NCI-H146 treated with DMSO at 0.1 percent for 48 hours (cell line): ENCODE results near the gene KRTAP20-1.

Experiments used
- DNase-seq: peaks from one replicate; lab custom pipeline; 2025; ENCODE audit not compliant: unreplicated experiment; lab: John Stamatoyannopoulos, UW

KRTAP20-1 gene, protein sequence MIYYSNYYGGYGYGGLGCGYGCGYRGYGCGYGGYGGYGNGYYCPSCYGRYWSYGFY

DNA sequence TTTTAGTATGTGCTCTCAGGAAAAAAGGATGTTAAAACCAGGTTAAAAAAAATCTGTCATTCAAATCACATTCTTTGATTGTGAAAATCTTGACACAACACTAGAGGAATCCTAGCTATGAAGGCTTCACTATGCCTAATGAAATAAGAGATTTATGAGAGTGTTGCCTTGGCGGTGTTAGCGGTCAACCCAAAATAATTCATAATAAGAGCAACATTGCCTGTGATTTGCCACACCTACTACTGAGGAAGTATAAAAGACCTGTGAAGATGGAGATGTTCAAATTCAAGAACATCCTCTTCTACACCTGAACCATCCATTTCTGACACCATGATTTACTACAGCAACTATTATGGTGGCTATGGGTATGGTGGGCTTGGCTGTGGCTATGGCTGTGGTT, at the start of gene KRTAP20-1:
KRTAP20-1 (plus strand) TSS at position 301 of the 400 bp plus-strand sequence; CDS start at position 331, 30 bp downstream.
- DNase-seq: no peak

DNA sequence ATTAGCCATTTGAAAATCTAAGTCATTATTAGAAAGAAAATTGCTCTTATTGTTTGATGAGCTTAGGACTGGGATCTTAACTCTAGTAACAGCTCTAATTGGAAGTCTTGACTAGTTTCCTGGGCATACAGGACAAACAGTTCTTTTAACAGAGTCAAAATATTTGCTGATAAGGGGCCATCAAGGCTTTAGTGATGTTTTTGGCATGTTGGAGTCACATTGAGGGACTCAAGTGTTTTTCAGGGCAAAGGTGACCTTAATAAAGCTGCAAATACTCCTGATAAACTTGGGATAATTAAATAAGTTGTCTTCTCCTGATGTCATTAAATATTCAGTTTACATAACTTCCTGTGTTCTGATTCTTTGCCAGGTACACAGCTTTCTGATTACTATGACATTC, 48.6 kb upstream of the KRTAP20-1 start:
- no peak for DNase-seq

DNA sequence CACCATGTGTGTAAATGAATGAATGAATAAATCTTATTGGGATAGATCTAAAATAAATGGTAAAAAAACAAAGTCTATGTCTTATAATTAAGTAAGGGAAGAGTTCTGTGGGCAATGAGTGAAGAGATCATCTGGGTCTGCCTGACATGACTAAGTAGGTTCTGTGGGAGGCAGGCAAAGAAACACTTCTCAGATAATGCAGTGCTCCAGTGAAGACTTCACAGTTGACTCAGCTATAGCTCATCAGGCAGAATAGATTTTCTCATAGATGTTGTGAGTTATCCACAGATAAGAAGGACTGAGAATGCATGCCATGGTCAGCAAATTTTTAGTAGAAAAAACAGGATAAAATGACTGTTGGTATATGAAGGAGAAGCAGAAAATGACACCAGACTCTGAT, 38.5 kb upstream of the KRTAP20-1 start:
- no peak for DNase-seq

DNA sequence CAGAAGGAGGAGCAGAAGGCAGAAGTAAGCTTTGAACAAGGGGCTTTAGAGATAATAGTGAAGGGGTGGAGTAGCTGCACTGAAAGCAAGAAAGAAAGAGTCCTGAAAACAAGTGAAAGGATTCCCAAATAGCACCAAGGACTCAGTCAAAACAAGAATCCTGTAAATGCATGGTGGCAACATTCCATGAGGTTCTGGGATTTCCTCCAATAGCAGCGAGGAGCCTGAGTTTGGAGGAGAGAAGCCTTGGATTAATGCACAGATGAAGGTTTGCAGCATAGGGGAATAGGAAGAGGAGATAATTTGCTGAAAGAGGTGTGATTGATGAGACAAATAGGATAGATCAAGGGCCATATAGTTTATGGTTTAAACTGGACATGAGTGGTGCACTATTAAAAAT, 36.9 kb upstream of the KRTAP20-1 start:
- DNase-seq: no peak

DNA sequence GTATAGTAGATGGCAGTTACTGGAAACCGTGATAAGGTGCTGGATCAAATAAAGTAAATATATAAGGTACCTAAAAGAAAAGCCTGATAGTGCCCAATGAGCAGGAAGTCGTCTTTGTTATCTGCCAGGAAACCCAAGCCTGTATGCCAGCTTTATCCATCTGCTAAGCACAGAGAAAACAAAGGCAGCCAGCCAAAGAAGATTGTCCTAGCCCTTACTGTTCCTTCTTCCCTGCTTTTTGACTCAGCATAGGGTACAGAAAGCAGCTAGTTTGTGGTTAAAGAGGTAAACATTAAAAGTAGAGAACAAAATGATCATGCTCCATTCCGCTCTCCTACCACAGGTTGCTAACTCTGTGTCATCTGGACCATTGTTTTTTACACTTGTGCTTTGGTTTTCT, 36.1 kb upstream of the KRTAP20-1 start:
- no peak for DNase-seq

DNA sequence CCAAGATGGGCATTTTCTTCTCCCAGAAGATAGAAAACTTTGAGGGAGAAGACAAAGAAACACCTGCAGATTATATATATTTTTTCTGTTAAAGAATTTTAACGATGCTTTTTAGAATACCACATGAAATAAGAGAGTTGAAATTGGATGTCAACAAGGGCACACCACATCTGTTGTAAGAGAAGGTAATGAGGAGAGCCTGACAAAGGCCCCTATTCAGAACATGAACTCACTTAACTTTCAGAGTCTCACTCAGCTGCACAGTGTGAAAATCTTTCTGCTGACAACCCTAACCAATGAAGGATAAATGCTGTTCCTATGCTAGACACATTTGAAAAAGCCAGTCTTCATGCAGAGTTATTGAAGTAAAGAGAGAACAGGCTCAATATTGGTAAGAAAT, 33.4 kb upstream of the KRTAP20-1 start:
- DNase-seq: no peak

DNA sequence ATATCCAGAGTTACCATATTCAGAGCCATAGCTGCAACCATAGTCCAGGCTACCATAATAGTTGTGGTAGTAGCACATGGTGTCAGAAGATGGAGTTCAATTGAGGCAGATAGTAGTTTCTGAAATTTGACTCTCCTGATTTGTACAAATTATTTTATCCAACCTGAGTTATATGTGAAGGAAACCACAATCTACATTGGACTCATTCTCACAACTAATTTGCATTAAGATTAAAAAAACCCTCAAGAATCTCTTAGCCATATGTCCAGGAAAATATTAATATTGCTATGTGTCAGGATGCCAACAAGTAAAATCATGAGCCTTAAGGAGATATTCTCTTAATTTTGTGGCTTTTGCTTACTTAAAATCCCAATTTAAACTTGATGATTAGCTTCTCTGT, 25.9 kb upstream of the KRTAP20-1 start, which contains the start of gene KRTAP22-2:
KRTAP22-2 (minus strand) TSS at position 101 of the 400 bp plus-strand sequence.
- no peak for DNase-seq

DNA sequence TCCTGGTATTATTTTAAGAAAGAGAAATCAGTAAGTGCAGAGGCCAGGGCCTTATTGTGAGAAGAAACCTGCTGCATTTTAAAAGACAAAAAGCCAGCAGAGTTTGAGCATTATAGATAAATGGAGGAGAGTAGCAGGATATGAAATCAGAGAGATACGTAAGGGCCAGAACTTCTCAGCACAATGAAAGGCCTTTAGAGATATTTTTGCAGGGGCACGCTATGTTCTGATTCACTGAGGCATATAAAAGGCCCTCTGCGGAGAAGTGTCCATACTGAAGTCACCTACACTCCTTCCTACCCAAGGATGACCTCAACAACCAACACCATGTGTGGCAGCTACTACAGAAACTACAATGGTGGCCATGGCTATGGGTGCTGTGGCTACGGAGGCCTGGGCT, 24.1 kb upstream of the KRTAP20-1 start, which contains the start of gene KRTAP6-3:
KRTAP6-3 (plus strand) TSS at position 301 of the 400 bp plus-strand sequence; CDS start at position 307, 6 bp downstream.
- DNase-seq: no peak

DNA sequence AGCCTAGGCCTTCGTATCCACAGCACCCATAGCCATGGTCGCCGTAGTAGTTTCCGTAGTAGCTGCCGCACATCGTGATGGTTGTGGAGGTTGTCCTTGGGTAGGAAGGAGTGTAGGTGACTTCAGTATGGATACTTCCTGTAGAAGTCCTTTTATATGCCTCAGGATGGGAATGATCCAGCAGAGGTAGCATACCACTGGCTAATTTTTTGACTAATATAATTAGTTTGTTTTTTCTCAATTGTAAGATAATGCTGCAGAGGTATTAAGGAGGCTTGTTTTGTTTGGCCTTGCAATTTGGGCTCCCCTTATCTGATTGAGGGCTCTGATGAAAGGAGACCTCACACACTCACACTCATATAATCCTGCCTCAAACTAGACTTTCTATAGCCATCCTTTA, 17.4 kb upstream of the KRTAP20-1 start, which contains the start of gene KRTAP6-2:
KRTAP6-2 (minus strand) TSS at position 101 of the 400 bp plus-strand sequence; CDS start at position 73, 28 bp downstream.
- no peak for DNase-seq

DNA sequence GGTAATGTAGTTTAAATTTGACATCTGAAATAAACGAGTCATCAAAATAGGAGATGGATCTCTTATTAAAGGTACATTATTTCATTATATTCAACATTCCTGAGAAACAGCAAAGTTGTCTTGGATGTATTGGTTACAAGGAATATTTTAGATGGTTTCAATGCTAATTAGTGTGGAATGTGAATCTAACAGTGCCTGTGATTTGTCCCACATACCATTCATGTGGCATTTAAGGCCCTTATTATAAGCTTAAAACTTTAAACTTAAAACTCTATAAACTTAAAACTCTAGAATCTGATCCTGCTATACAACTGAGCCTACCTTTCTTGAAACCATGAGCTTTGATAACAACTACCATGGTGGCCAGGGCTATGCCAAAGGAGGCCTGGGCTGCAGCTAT, 15.4 kb upstream of the KRTAP20-1 start, which contains the start of gene KRTAP22-1:
KRTAP22-1 (plus strand) TSS at position 301 of the 400 bp plus-strand sequence.
- no peak for DNase-seq

DNA sequence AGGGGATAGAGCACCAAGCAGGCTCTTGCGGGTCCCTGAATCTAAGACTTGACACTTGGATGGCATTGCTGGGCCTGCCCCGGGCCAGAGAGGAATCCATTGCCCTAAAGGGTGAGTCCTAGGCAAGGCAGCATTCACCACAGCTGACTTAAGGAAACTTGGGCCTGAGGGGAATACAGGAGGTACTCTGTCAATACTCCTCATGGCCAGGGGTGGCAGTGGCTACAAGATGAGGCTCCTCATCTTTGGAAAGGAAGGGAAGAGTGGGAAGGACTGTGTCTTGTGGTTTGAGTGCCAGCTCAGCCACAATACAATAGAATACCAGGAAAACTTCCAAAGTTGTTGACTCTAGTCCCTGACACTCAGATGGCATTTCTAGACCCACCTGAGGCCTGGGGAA, 10.3 kb upstream of the KRTAP20-1 start:
- no peak for DNase-seq

DNA sequence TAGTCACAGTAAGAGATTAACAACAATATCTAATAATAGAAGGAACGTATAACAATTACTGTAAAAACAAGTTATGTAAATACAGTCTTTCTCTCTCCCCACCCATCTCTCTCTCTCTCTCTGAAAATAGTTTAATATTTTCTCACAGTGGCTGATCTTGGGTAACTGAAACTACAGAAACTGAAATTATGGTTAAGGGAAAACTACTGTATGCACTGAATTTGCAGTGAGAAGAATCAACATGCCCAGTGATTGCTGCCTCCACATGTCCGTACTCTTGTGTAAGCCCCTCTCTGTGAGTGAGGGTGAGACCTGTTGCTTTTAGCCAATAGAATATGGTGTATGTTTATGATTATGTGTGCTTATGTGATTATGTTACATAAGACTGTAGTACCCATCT, 4.1 kb upstream of the KRTAP20-1 start:
- DNase-seq: no peak

DNA sequence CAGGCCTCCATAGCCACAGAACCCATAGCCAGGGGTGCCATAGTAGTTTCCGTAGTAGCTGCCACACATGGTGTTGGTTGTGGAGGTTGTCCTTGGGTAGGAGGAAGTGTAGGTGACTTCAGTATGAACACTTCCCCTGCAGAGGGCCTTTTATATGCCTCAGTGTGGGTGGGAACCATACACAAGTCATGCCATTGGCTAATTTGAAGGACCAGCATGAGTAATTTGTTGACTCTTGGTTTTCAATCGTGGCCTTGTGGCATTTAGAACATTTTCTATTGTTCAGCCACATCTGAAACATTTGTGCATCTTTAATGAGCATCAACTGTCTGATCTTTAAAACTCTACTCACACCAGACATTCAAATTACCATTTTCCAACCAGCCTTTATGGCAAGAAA, 2.4 kb upstream of the KRTAP20-1 start, which contains the start of gene KRTAP6-1:
KRTAP6-1 (minus strand) TSS at position 95 of the 400 bp plus-strand sequence; CDS start at position 69, 26 bp downstream.
- no peak for DNase-seq

DNA sequence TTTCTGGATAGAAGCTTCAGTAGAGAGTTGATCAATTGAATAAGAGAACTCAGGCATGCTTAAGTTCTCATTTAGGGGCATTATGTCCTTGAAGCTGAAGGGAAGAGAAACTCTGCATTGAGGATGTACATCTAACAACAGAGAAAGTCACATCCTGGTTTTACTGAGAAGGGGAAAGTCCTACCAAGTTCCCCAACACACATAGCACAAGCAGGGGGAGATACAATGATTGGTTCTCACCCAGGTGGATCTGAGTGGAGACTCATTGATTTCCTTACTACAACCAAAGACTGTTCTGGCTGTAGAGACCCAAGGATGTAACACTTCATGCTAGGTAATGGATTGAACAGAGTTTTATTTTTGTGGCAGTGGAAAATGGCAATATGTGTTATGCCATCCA, 1.0 kb upstream of the KRTAP20-1 start:
- no peak for DNase-seq

DNA sequence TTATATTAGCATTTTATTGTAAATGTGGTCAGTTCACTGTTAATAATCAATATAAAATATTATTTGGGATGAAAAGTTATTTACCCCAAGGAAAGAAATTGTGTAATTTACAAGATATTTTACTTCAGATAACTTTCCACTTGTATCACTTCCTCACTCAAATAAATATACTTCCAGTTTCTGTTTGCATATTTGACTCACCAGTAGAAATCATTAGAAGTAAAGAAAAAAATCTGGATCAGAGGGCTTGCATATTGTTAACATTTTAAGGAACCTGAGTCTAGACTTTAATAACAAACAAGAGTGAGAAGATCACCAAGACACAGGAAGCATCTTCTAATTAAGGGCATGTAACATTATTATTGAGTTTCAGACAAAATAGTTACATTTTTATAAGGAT, 3.9 kb downstream of the KRTAP20-1 start:
- no peak for DNase-seq

DNA sequence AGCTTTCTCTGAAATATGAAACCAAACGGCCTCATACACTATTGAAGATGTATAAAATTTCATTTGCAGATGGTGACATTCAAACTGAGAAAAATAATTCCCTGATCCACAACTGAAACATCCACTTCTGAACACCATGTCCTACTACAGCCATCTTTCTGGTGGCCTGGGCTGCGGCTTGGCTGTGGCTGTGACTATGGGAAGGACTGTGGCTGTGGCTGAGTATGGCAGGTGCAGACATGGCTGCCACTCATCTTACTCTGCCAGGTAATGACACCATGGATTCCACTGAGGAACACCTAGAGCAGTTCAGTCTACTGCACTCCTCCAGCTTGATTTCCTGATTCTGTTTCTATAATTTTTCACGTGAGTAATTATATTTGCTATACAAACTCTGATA, 4.3 kb downstream of the KRTAP20-1 start, which contains the start of gene KRTAP20-4:
KRTAP20-4 (plus strand) TSS at position 106 of the 400 bp plus-strand sequence.
- no peak for DNase-seq

DNA sequence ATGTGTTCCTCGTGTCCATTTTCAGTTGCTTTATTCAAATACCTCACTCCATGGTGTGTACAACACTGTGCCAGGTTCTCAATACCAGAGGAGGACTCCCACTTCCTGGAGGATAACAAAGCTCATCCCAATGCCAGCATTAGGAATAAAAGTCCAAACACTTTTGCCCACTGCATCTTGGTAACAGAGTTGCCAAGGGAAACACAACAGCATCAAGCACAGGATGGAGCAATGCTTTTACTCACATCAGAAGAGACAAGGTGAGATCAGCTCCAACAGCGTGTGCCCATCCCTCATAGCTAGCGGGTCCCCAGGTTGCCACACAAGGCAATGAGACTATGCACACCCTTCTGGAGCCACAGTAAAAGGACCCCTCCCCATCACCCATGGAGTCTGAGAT, 7.1 kb downstream of the KRTAP20-1 start:
- no peak for DNase-seq

DNA sequence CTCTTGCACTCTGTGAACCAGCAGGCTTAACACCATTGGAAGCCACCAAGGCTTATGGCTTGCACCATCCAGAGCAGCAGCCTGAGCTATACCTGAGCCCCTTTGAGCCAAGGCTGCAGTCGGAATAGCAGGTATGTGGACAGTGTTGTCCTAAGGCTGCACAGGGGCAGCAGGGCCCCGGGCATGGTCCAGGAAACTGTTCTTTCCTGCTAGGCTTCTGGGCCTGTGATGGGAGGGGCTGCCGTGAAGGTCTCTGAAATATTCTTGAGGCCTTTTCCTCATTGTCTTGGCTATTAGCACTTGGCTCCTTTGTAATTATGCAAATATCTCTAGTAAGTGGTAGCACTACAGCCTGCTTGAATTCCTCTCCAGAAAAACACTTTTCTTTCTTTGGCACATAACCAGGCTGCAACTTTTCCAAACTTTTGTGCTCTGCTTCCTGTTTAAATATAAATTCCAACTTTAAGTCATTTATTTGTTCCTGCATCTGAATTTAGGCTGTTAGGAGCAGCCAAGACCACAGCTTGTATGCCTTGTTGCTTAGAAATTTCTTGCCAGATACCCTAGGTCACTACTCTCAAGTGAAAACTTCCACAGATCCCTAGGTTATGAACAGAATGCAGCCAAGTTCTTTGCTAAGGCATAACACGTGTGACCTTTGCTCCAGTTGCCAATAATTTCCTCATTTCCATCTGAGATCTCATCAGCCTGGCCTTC, 9.4 kb downstream of the KRTAP20-1 start:
- no peak for DNase-seq

DNA sequence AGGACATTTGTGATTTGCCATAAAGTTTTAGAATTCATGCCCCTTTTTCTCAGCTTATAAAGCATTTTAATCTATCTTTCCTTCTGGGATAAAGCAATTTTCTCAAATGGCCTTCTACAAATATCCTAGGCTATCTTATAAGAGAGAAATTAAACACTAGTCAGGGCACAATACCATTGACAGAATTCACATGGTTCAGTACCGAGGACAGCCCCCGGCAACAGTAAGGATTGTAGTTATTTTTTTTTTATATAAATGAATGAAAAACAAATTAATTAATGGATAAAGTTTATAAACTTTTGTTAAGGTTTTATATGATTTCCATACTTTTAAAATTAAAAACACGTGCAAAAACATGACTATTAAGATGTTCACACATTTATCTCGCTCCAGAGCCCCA, 11.9 kb downstream of the KRTAP20-1 start:
- DNase-seq: no peak

DNA sequence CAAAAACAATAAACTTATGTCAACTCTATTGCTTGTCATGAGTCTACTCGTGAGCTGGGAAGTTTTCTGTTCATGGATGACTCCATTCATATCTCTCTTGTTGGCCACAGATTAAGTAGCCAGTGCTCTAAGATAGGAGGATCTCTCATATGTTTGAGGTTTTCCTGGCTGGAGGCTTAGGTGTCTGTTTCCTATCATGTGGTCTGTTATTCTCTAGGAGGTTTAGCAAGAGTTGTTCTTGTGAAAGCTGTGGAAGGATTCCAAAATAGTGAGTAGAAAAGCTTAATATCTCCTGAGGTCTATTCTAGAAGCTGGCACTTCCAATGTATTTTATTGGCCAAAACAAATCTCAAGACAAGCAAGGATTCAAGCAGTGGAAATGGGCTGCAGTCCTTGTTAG, 13.0 kb downstream of the KRTAP20-1 start:
- no peak for DNase-seq

DNA sequence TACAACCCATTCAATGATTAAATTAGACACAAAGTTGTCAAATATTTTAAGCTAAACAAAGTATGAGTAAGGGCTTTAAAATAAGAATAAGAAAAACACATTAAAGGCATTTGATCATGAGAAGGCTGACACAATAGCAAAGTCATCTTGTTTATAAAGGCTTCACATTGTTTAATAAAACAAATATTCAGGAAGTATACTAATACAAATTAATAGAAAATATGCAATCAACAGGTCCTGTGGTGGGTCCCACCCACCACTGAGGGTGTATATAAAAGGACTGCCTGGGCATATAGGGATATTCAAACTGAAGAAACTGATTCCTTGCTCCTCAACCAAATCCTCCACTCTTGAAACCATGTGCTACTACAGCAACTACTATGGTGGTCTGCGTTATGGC, 18.7 kb downstream of the KRTAP20-1 start, which contains the start of gene KRTAP20-2:
KRTAP20-2 (plus strand) TSS at position 301 of the 400 bp plus-strand sequence; CDS start at position 359, 58 bp downstream.
- DNase-seq: no peak

DNA sequence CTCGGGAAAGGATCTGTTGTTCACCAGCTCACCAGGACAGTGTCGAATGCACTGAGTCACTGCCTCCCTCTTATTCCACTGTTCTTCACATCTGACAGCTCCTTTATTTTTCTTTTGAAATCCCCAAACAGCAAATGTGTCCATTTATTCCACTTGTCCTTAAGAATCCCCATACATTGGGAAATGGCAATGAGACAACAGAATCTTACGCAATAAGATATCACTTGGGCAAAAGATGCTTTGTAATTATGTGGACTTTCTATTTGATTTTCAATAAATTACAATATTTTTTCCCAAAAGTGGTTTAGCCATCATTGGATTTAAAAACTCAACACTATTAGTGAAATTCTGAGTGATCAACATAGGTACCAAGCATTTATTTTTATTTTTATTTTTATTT, 22.5 kb downstream of the KRTAP20-1 start:
- no peak for DNase-seq
